Measurements from ENCODE around the gene CCDC61.

CCDC61 gene

GRCh38 chr19:46009530-46010510 lies 14.6 kb downstream of the CCDC61 start:
- no peak overlapping the region for H3K9ac ChIP-seq
- peaks cover 53% of the 10 kb centered on the region for H3K36me3 ChIP-seq
- peaks cover 37% of the 10 kb centered on the region for H4K20me1 ChIP-seq
- H3K4me1 ChIP-seq, result peaks cover 2% of the 10 kb centered on the region; the same call in 1 of the 2 replicates
- peaks cover 18% of the 10 kb centered on the region for H3K27me3 ChIP-seq
- H3K4me3 ChIP-seq, result no peak overlapping the region
- H3K4me2 ChIP-seq, result no peak overlapping the region
- no peak overlapping the region for H3K27ac ChIP-seq
- TF ChIP-seq Cebpa-rat (IDR thresholded peaks at IDR 0.05), result no peak
- no peaks in the 10 kb centered on the region for H3K9me3 ChIP-seq

DNA sequence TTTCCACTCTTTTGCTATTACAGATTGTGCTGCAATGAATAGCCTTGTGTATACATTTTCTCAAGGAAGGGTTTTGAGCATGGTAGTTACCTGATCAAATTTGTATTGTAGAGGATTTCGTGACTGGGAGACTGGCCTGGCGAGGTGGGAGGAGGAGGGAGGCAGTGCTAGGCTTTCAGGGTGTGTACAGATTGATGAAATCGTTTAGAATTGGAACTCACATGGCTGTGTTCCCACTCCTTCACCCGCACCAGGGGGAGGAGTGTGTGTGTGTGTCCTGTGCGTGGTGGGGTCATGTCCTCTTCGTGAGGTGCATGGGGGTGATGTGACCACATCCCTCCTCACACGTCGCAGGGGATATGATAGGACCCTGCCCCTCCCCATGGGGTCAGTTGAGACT lies 19.3 kb downstream of the CCDC61 start:
- H3K9ac ChIP-seq, result no peak overlapping the region
- TF ChIP-seq Cebpa-rat (IDR thresholded peaks at IDR 0.05), result no peak
- peaks cover 27% of the 10 kb centered on the region for H3K4me1 ChIP-seq
- H4K20me1 ChIP-seq, result peaks cover 58% of the 10 kb centered on the region
- H3K27ac ChIP-seq, result no peak overlapping the region
- H3K36me3 ChIP-seq, result peaks cover 35% of the 10 kb centered on the region
- peak overlapping the region; percentile 22; the same call in 1 of the 2 replicates for H3K4me2 ChIP-seq
- H3K9me3 ChIP-seq, result no peaks in the 10 kb centered on the region
- no peak overlapping the region; the same call in 1 of the 2 replicates for H3K4me3 ChIP-seq
- H3K27me3 ChIP-seq, result peaks cover 36% of the 10 kb centered on the region

- no peak overlapping the region for H3K27ac ChIP-seq
- TF ChIP-seq Cebpa-rat (IDR thresholded peaks at IDR 0.05), result no peak
- H3K4me2 ChIP-seq, result peak overlapping the region; percentile 93
- H3K9ac ChIP-seq, result no peak overlapping the region
- peaks cover 36% of the 10 kb centered on the region for H3K27me3 ChIP-seq
- H3K36me3 ChIP-seq, result peaks cover 33% of the 10 kb centered on the region
- H3K4me1 ChIP-seq, result peaks cover 31% of the 10 kb centered on the region
- H3K4me3 ChIP-seq, result peak overlapping the region; percentile 69; the same call in 1 of the 2 replicates
- H3K9me3 ChIP-seq, result no peaks in the 10 kb centered on the region
- H4K20me1 ChIP-seq, result peaks cover 56% of the 10 kb centered on the region
Observed at GRCh38 chr19:46014941-46015686, 19.8 kb downstream of the CCDC61 start.

GRCh38 chr19:46015687-46016425 lies 20.6 kb downstream of the CCDC61 start:
- Histone ChIP-seq H3K4me2 (peak overlapping the region; percentile 93), H3K4me1 (peaks cover 31% of the 10 kb centered on the region), H3K27ac (no peak overlapping the region), H3K27me3 (peaks cover 36% of the 10 kb centered on the region), H3K4me3 (peak overlapping the region; percentile 69), H3K36me3 (peaks cover 28% of the 10 kb centered on the region), H4K20me1 (peaks cover 52% of the 10 kb centered on the region), H3K9ac (peak overlapping the region; percentile 57; the same call in 1 of the 2 replicates), H3K9me3 (no peaks in the 10 kb centered on the region)
- TF ChIP-seq Cebpa-rat (IDR thresholded peaks at IDR 0.05), result no peak

DNA sequence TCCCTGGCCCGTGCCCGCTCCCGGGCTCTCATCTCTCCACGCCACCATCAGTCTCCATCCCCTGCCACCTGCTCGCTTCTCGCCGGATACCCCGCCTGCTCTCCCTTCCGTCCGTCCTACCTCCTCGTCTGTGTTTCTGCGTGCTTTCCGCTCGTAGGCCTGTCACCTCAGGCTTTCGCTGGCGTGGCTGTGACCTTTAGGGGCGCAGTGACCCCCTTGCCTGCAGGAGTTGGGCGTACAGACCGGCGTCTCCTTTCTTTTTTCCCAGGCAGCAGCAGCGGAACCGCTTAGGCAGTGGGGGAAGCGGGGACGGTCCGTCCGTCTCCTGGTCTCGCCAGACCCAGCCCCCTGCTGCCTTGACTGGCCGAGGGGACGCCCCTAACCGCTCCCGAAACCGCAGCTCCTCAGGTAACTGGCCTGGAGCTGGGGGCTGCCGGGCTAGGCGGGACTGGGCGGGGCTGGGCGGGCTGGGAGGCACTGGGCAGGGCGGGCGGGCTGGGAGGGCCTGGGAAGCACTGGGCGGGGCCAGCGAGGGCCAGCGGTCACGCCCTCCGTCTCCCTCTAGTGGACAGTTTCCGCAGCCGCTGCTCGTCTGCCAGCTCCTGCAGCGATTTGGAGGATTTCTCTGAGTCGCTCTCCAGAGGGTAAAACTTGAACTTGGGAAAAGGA lies 21.3 kb downstream of the CCDC61 start:
- no peak for TF ChIP-seq Cebpa-rat (IDR thresholded peaks at IDR 0.05)
- peak overlapping the region; percentile 93 for H3K4me2 ChIP-seq
- no peaks in the 10 kb centered on the region for H3K9me3 ChIP-seq
- H3K4me1 ChIP-seq, result peaks cover 36% of the 10 kb centered on the region
- peak overlapping the region; percentile 57; the same call in 1 of the 2 replicates for H3K9ac ChIP-seq
- H4K20me1 ChIP-seq, result peaks cover 53% of the 10 kb centered on the region
- peak overlapping the region; percentile 69 for H3K4me3 ChIP-seq
- peaks cover 26% of the 10 kb centered on the region for H3K36me3 ChIP-seq
- peaks cover 36% of the 10 kb centered on the region for H3K27me3 ChIP-seq
- no peak overlapping the region for H3K27ac ChIP-seq

- Histone ChIP-seq H3K27me3 (peaks cover 36% of the 10 kb centered on the region), H3K4me3 (no peak overlapping the region), H4K20me1 (peaks cover 55% of the 10 kb centered on the region), H3K36me3 (peaks cover 21% of the 10 kb centered on the region), H3K4me2 (peak overlapping the region; percentile 59), H3K9me3 (no peaks in the 10 kb centered on the region), H3K9ac (no peak overlapping the region), H3K4me1 (peaks cover 41% of the 10 kb centered on the region), H3K27ac (no peak overlapping the region)
- no peak for TF ChIP-seq Cebpa-rat (IDR thresholded peaks at IDR 0.05)
Observed at GRCh38 chr19:46017095-46017429, 21.8 kb downstream of the CCDC61 start.

DNA sequence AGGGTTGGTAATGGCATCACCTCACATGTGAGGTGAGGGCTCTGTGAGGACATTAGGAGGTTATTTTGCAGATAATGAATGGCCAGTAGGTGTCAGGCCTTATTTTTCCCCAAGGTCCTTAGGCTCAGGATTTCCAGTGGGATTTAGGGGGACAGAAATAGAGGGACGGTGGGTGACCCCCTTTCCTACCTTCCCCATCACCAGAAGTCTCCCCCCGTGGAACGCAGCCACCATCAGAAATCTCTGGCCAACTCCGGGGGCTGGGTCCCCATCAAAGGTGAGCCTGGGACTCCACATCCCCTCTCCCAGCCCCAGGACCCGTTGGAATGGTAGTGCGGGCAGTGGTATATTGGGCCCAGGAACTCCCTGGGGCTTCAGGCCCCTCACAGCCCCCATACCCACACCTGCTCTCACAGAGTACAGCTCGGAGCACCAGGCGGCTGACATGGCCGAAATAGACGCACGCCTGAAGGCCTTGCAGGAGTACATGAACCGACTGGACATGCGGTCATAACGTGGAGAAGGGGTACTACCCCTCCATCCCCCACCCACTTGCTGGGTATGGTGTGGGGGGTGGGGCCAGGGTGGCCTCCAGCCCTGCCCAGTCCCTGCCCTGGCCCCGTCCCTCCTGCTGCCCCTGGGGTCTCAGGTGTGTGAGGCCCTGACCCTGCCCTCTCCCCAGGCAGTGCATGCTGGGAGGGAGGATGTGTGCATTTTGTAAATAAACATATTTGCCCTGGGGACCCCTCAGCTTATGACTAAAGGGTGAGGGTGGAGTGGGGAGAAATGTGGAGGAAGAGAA lies 22.8 kb downstream of the CCDC61 start:
- TF ChIP-seq Cebpa-rat (IDR thresholded peaks at IDR 0.05), result no peak
- peaks cover 41% of the 10 kb centered on the region for H3K4me1 ChIP-seq
- peaks cover 21% of the 10 kb centered on the region for H3K36me3 ChIP-seq
- no peak overlapping the region for H3K9ac ChIP-seq
- peaks cover 36% of the 10 kb centered on the region for H3K27me3 ChIP-seq
- no peaks in the 10 kb centered on the region for H3K9me3 ChIP-seq
- no peak overlapping the region for H3K4me3 ChIP-seq
- no peak overlapping the region for H3K4me2 ChIP-seq
- H3K27ac ChIP-seq, result no peak overlapping the region
- peaks cover 51% of the 10 kb centered on the region for H4K20me1 ChIP-seq

- peaks cover 21% of the 10 kb centered on the region for H3K36me3 ChIP-seq
- no peaks in the 10 kb centered on the region for H3K9me3 ChIP-seq
- H3K4me3 ChIP-seq, result no peak overlapping the region
- H4K20me1 ChIP-seq, result peaks cover 44% of the 10 kb centered on the region
- no peak overlapping the region for H3K9ac ChIP-seq
- H3K27me3 ChIP-seq, result peaks cover 29% of the 10 kb centered on the region
- no peak for TF ChIP-seq Cebpa-rat (IDR thresholded peaks at IDR 0.05)
- no peak overlapping the region for H3K4me2 ChIP-seq
- peaks cover 41% of the 10 kb centered on the region for H3K4me1 ChIP-seq
- H3K27ac ChIP-seq, result no peak overlapping the region
Observed at GRCh38 chr19:46018729-46019251, 23.5 kb downstream of the CCDC61 start.
